Hepatocyte (in vitro differentiated cells): ENCODE data around the gene ARL5A. TPM values are rescaled to one million over a fixed set of nuclear protein-coding genes. Genes with fewer than 3 reads are reported as not detected.

Experiments
- DNase-seq: peaks from one replicate; pipeline ENCODE4 v3.0.0-alpha.2; 2016; ENCODE audit warnings: low spot score
- H2AFZ ChIP-seq: fragments of 200-600 bp; sonication (generic); 2 replicates; pipeline ENCODE4 v1.6.0; 2016; ENCODE audit warnings: antibody characterized with exemption, mild to moderate bottlenecking
- H3K27ac ChIP-seq: fragments of 200-600 bp; sonication (generic); 2 replicates; pipeline ENCODE4 v1.5.1; 2016; ENCODE audit warnings: mild to moderate bottlenecking
- H3K27me3 ChIP-seq: fragments of 200-600 bp; sonication (generic); 2 replicates; pipeline ENCODE4 v1.6.1; 2016
- H3K36me3 ChIP-seq: fragments of 200-600 bp; sonication (generic); replicated peaks from 2 replicates; pipeline ENCODE4 v1.5.1; 2016; ENCODE audit warnings: low read depth; ENCODE audit not compliant: insufficient read depth
- H3K4me1 ChIP-seq: fragments of 200-600 bp; sonication (generic); 2 replicates; pipeline ENCODE4 v1.5.1; 2016; ENCODE audit warnings: mild to moderate bottlenecking, moderate library complexity; ENCODE audit not compliant: insufficient read depth
- H3K4me2 ChIP-seq: fragments of 200-600 bp; sonication (generic); 2 replicates; pipeline ENCODE4 v1.6.0; 2016
- H3K4me3 ChIP-seq: fragments of 200-600 bp; sonication (generic); 2 replicates; pipeline ENCODE4 v1.5.1; 2016; ENCODE audit warnings: mild to moderate bottlenecking
- H3K79me2 ChIP-seq: fragments of 200-600 bp; sonication (generic); 2 replicates; pipeline ENCODE4 v1.6.0; 2017; ENCODE audit warnings: mild to moderate bottlenecking
- H3K9me2 ChIP-seq: fragments of 200-600 bp; sonication (generic); replicated peaks from 2 replicates; pipeline ENCODE4 v1.6.0; 2017; ENCODE audit warnings: mild to moderate bottlenecking; ENCODE audit not compliant: insufficient read depth
- H3K9me3 ChIP-seq: fragments of 200-600 bp; sonication (generic); 2 replicates; pipeline ENCODE4 v1.5.1; 2016; ENCODE audit warnings: low read depth, mild to moderate bottlenecking
- H4K20me1 ChIP-seq: fragments of 200-600 bp; sonication (generic); 2 replicates; pipeline ENCODE4 v1.6.0; 2016; ENCODE audit warnings: mild to moderate bottlenecking; ENCODE audit not compliant: insufficient read depth, poor library complexity, severe bottlenecking
- EZH2 ChIP-seq: fragments of 200-600 bp; sonication (generic); IDR thresholded peaks from 2 replicates; pipeline ENCODE4 v1.6.1; 2016; ENCODE audit warnings: antibody characterized with exemption, mild to moderate bottlenecking, borderline replicate concordance
- EZH2phosphoT487 ChIP-seq: fragments of 200-600 bp; sonication (generic); IDR thresholded peaks from one replicate; pipeline ENCODE4 v1.6.1; 2018; ENCODE audit warnings: antibody characterized with exemption, mild to moderate bottlenecking, low read depth, moderate library complexity; ENCODE audit not compliant: unreplicated experiment, severe bottlenecking
- WGBS: methylation state at CpG from one replicate; pipeline ENCODE4 v1.1.6; 2016; ENCODE audit warnings: low lambda C conversion rate; ENCODE audit errors: missing lambda C conversion rate; 5-methylcytosine and 5-hydroxymethylcytosine counted together
- polyA plus RNA-seq: library from polyadenylated mRNA; unstranded; fragments of >200 nt; fragmentation: Nextera tagmentation; extraction: Ambion mirVana; gene quantifications from 2 replicates; pipeline ENCODE4 v1.2.1, GENCODE V29; 2016
- total RNA-seq: library from RNA; depleted of rRNA; stranded (reverse); fragments of >200 nt; gene quantifications from 2 replicates; pipeline ENCODE4 v1.2.3, GENCODE V29; 2014
- TF ChIP-seq, protein P1 (sequence below): fragments of 200-600 bp; sonication (generic); IDR thresholded peaks from 2 replicates; pipeline ENCODE4 v1.5.1; 2016; ENCODE audit warnings: antibody characterized with exemption, mild to moderate bottlenecking; ENCODE audit not compliant: poor library complexity

The ARL5A gene
- total and polyA plus RNA-seq, 2 experiments from 2014 or later: 23.2 to 68.3 TPM

DNA sequence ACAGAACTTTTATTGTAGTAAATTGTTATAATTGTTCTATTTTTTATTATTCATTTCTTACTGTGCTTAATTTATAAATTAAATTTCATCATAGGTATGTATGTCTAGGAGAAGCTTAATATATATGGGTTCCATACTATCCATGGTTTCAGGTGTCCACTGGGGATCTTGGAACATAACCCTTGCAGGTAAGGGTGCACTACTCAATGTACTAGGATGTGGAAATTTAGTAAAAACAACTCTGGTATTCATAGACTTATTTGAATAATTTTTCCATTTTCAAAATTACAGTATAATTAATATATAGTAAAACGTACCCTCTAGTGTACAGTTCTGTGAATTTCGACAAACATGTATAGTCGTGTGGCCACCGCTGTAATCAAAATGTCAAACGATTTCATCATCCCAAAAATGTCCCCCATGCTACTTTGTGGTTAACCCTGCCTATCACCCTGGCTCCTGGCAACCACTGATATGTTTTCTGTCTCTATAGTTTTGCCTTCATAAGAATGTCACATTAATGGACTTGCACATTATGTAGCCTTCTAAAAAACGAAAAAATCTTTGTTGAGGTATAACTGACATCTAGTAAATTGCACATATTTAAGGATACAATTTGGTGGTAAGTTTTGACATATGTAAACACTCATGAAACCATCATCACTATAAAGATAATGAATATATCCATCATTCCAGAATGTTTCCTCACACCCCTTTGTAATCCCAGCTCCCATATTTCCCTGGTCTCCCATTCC lies 45.7 kb downstream of the ARL5A start:
- Histone ChIP-seq H3K9me2 (no peaks in the 10 kb centered on the region), H4K20me1 (no peaks in the 10 kb centered on the region), H3K9me3 (no peaks in the 10 kb centered on the region), H2AFZ (no peak overlapping the region), H3K4me1 (no peaks in the 10 kb centered on the region), H3K27ac (no peak overlapping the region), H3K27me3 (no peaks in the 10 kb centered on the region), H3K36me3 (no peaks in the 10 kb centered on the region), H3K4me3 (no peak overlapping the region), H3K79me2 (no peaks in the 10 kb centered on the region), H3K4me2 (no peak overlapping the region)
- no peak for TF ChIP-seq EZH2phosphoT487
- TF ChIP-seq, protein P1, sequence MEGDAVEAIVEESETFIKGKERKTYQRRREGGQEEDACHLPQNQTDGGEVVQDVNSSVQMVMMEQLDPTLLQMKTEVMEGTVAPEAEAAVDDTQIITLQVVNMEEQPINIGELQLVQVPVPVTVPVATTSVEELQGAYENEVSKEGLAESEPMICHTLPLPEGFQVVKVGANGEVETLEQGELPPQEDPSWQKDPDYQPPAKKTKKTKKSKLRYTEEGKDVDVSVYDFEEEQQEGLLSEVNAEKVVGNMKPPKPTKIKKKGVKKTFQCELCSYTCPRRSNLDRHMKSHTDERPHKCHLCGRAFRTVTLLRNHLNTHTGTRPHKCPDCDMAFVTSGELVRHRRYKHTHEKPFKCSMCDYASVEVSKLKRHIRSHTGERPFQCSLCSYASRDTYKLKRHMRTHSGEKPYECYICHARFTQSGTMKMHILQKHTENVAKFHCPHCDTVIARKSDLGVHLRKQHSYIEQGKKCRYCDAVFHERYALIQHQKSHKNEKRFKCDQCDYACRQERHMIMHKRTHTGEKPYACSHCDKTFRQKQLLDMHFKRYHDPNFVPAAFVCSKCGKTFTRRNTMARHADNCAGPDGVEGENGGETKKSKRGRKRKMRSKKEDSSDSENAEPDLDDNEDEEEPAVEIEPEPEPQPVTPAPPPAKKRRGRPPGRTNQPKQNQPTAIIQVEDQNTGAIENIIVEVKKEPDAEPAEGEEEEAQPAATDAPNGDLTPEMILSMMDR: no peak
- no peak for DNase-seq
- 89% methylated on average over 6 of the region's 6 CpGs for WGBS

DNA sequence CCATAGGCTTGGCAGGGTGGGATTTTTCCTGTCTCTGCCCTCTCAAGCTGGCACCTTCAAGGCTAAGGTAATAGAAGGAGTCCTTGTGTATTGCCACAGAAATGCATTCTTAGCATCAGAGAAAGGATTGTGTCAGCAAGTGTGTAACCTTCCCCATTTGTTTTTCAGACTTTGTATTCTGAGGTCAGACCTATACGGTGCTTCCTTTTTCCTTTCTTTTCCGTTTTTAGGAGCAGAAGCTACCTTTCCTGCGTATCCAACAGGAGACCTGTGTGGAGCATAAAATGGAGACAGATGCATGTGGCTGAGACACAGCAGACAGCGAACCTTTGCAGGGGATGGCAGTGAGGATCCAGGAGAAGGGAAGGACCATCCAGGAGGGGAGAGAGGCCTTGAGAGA lies 46.6 kb downstream of the ARL5A start:
- Histone ChIP-seq H3K9me2 (no peaks in the 10 kb centered on the region), H3K4me1 (no peaks in the 10 kb centered on the region), H3K4me3 (no peak overlapping the region), H3K27ac (no peak overlapping the region), H2AFZ (no peak overlapping the region), H3K4me2 (no peak overlapping the region), H3K27me3 (no peaks in the 10 kb centered on the region), H3K36me3 (no peaks in the 10 kb centered on the region), H4K20me1 (no peaks in the 10 kb centered on the region), H3K79me2 (no peaks in the 10 kb centered on the region), H3K9me3 (no peaks in the 10 kb centered on the region)
- whole genome bisulfite sequencing: 95% methylated on average over 4 of the region's 4 CpGs
- TF ChIP-seq EZH2phosphoT487: no peak
- TF ChIP-seq, protein P1: no peak
- TF ChIP-seq EZH2: no peak
- DNase-seq: no peak

DNA sequence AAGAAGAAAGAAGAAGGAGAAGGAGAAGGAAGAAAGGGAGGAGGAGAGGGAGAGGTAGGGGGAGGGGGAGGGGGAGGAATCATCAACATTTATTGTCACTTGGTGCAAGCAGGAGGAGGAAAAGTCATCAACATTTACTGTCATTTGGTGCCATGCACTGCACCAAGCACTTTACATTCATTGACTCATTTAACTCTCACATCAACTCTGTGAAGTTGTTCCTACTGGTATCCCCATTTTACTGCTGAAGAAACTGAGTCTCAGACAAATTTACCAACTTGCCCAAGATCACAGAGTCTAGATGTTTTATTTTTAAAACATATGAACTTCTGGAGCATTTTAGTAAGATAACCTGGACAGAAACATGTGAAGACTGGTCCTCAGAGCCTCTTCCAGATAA lies 47.3 kb downstream of the ARL5A start:
- H3K9me3 ChIP-seq: no peaks in the 10 kb centered on the region
- H3K9me2 ChIP-seq: no peaks in the 10 kb centered on the region
- no peak overlapping the region for H3K4me3 ChIP-seq
- H3K79me2 ChIP-seq: no peaks in the 10 kb centered on the region
- H3K27me3 ChIP-seq: no peaks in the 10 kb centered on the region
- H3K27ac ChIP-seq: no peak overlapping the region
- no peak overlapping the region for H3K4me2 ChIP-seq
- no peak for DNase-seq
- no peaks in the 10 kb centered on the region for H3K36me3 ChIP-seq
- H3K4me1 ChIP-seq: no peaks in the 10 kb centered on the region
- TF ChIP-seq, protein P1: no peak
- no peaks in the 10 kb centered on the region for H4K20me1 ChIP-seq
- H2AFZ ChIP-seq: no peak overlapping the region

DNA sequence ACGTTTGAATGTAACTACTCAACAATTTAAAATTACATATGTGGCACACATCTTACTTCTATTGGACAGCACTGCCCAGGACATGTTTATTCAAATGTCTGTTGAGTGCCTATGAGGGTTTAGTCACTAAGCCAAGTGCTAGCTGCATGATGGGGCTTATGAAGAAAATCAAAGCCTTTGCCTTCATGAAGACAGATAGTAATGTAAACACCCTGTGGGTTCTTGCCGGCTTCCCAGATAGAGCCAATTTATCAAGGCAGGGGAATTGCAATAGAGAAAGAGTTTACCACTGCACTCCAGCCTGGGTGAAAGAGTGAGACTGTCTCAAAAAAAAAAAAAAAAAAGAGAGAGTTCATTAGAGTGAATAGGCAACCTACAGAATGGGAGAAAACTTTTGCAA lies 50.3 kb downstream of the ARL5A start:
- no peaks in the 10 kb centered on the region for H3K79me2 ChIP-seq
- no peaks in the 10 kb centered on the region for H3K27me3 ChIP-seq
- no peaks in the 10 kb centered on the region for H4K20me1 ChIP-seq
- H3K9me2 ChIP-seq: no peaks in the 10 kb centered on the region
- H3K4me3 ChIP-seq: no peak overlapping the region
- WGBS: 73% methylated on average over 2 of the region's 2 CpGs
- no peaks in the 10 kb centered on the region for H3K9me3 ChIP-seq
- no peak for DNase-seq
- no peaks in the 10 kb centered on the region for H3K36me3 ChIP-seq
- H3K4me1 ChIP-seq: no peaks in the 10 kb centered on the region
- no peak overlapping the region for H2AFZ ChIP-seq
- no peak overlapping the region for H3K4me2 ChIP-seq
- no peak overlapping the region for H3K27ac ChIP-seq
- TF ChIP-seq EZH2: no peak
- TF ChIP-seq, protein P1: no peak
- no peak for TF ChIP-seq EZH2phosphoT487
